Trophoblast cell (in vitro differentiated cells and primary cell): Measurements from ENCODE around the gene RNFT2.

ENCODE experiments used
- DNase-seq, 2 donors: peaks; one replicate each; pipeline ENCODE4 v3.0.0-alpha.2; 2016
- H2AFZ ChIP-seq: 2 replicates; pipeline ENCODE4 v1.6.1; 2013; ENCODE audit warnings: low read length, moderate library complexity, mild to moderate bottlenecking; ENCODE audit not compliant: insufficient read depth, poor library complexity
- H2AK5ac ChIP-seq: 2 replicates; pipeline ENCODE4 v1.6.1; 2013; ENCODE audit warnings: mild to moderate bottlenecking, low read length
- H2BK120ac ChIP-seq: 2 replicates; pipeline ENCODE4 v1.6.1; 2013; ENCODE audit warnings: low read length, mild to moderate bottlenecking, moderate library complexity; ENCODE audit not compliant: insufficient read depth, poor library complexity
- H2BK12ac ChIP-seq: 2 replicates; pipeline ENCODE4 v1.6.1; 2013; ENCODE audit warnings: mild to moderate bottlenecking, low read length, moderate library complexity
- H2BK5ac ChIP-seq: 2 replicates; pipeline ENCODE4 v1.6.1; 2013; ENCODE audit warnings: low read length, low read depth, moderate library complexity, mild to moderate bottlenecking; ENCODE audit not compliant: poor library complexity
- H3K14ac ChIP-seq: 2 replicates; pipeline ENCODE4 v1.6.1; 2013; ENCODE audit warnings: mild to moderate bottlenecking, low read length
- H3K18ac ChIP-seq: 2 replicates; pipeline ENCODE4 v1.6.1; 2013; ENCODE audit warnings: mild to moderate bottlenecking, low read length
- H3K23ac ChIP-seq: 2 replicates; pipeline ENCODE4 v1.6.1; 2013; ENCODE audit warnings: low read length
- H3K27ac ChIP-seq: 2 replicates; pipeline ENCODE4 v1.5.1; 2013; ENCODE audit warnings: low read depth, mild to moderate bottlenecking, inconsistent platforms, low read length, moderate library complexity
- H3K27me3 ChIP-seq: 2 replicates; pipeline ENCODE4 v1.6.1; 2013; ENCODE audit warnings: inconsistent platforms, mild to moderate bottlenecking, low read length, moderate library complexity; ENCODE audit not compliant: insufficient read depth
- H3K36me3 ChIP-seq, 2 experiments: 1 replicate in 1 of 2; 2 replicates in 1 of 2; pipeline ENCODE4 v1.6.1; 2013; ENCODE audit warnings: low read length in 2 of 2, mild to moderate bottlenecking in 2 of 2, moderate library complexity in 1 of 2; ENCODE audit not compliant: insufficient read depth in 2 of 2, control insufficient read depth in 1 of 2
- H3K4ac ChIP-seq: 2 replicates; pipeline ENCODE4 v1.6.1; 2013; ENCODE audit warnings: low read depth, mild to moderate bottlenecking, low read length, moderate library complexity
- H3K4me1 ChIP-seq, 2 experiments: 1 replicate in 1 of 2; 2 replicates in 1 of 2; pipeline ENCODE4 v1.6.1; 2013; ENCODE audit warnings: low read length in 2 of 2, mild to moderate bottlenecking in 2 of 2, moderate library complexity in 1 of 2; ENCODE audit not compliant: insufficient read depth in 2 of 2, control insufficient read depth in 1 of 2
- H3K4me2 ChIP-seq: 2 replicates; pipeline ENCODE4 v1.6.1; 2013; ENCODE audit warnings: inconsistent platforms, mild to moderate bottlenecking, low read length, moderate library complexity
- H3K4me3 ChIP-seq: 2 replicates; pipeline ENCODE4 v1.5.1; 2013; ENCODE audit warnings: mild to moderate bottlenecking, low read depth, low read length, inconsistent platforms
- H3K79me1 ChIP-seq: one replicate; pipeline ENCODE4 v1.6.1; 2013; ENCODE audit warnings: low read length
- H3K79me2 ChIP-seq: 2 replicates; pipeline ENCODE4 v1.6.1; 2013; ENCODE audit warnings: low read length, mild to moderate bottlenecking; ENCODE audit not compliant: control insufficient read depth, insufficient read depth, poor library complexity
- H3K9ac ChIP-seq: 2 replicates; pipeline ENCODE4 v1.6.1; 2013; ENCODE audit warnings: mild to moderate bottlenecking, low read length
- H3K9me3 ChIP-seq: 2 replicates; pipeline ENCODE4 v1.6.1; 2013; ENCODE audit warnings: low read depth, mild to moderate bottlenecking, control low read depth, inconsistent platforms, low read length; ENCODE audit not compliant: insufficient read depth
- H4K12ac ChIP-seq: 2 replicates; pipeline ENCODE4 v1.6.1; 2013; ENCODE audit warnings: low read depth, mild to moderate bottlenecking, low read length, moderate library complexity
- H4K8ac ChIP-seq: 2 replicates; pipeline ENCODE4 v1.6.1; 2013; ENCODE audit warnings: low read depth, mild to moderate bottlenecking, low read length, moderate library complexity
- H4K91ac ChIP-seq: one replicate; pipeline ENCODE4 v1.6.1; 2013; ENCODE audit warnings: low read depth, mild to moderate bottlenecking, low read length, moderate library complexity
- WGBS: extraction: QIAGEN DNeasy Blood & Tissue Kit; methylation state at CpG from one replicate; pipeline ENCODE4 v1.1.7; 2013; ENCODE audit warnings: missing lambda C conversion rate; ENCODE audit not compliant: insufficient read length, insufficient coverage; ENCODE audit errors: extremely low coverage; 5-methylcytosine and 5-hydroxymethylcytosine counted together

The RNFT2 gene

GRCh38 chr12:116884871-116885270 is 146.8 kb downstream of the RNFT2 start:
- H3K27ac ChIP-seq, result no peak overlapping the region
- H2BK120ac ChIP-seq, result no peak overlapping the region
- H3K79me2 ChIP-seq, result no peaks in the 10 kb centered on the region
- H3K23ac ChIP-seq, result no peak overlapping the region
- no peak overlapping the region for H2AK5ac ChIP-seq
- no peak overlapping the region for H3K14ac ChIP-seq
- no peak overlapping the region for H3K4ac ChIP-seq
- no CpG with 5 or more reads among the region's 3 CpGs for WGBS
- H4K91ac ChIP-seq, result no peak overlapping the region
- DNase-seq, result no peak
- no peak overlapping the region for H2AFZ ChIP-seq
- H3K4me3 ChIP-seq, result no peak overlapping the region
- no peaks in the 10 kb centered on the region for H3K9me3 ChIP-seq
- no peak overlapping the region for H3K18ac ChIP-seq
- H3K4me2 ChIP-seq, result no peak overlapping the region
- no peaks in the 10 kb centered on the region for H3K79me1 ChIP-seq
- no peak overlapping the region for H2BK12ac ChIP-seq
- H4K8ac ChIP-seq, result no peak overlapping the region
- no peak overlapping the region for H4K12ac ChIP-seq
- no peak overlapping the region for H2BK5ac ChIP-seq
- no peaks in the 10 kb centered on the region for H3K36me3 ChIP-seq
- H3K9ac ChIP-seq, result no peak overlapping the region
- H3K4me1 ChIP-seq, result peaks cover 6 to 11% of the 10 kb centered on the region in 2 experiments
- H3K27me3 ChIP-seq, result peaks cover 33% of the 10 kb centered on the region

- no peak overlapping the region for H3K27ac ChIP-seq
- WGBS, result no CpG with 5 or more reads among the region's 2 CpGs
- H4K12ac ChIP-seq, result no peak overlapping the region
- DNase-seq, result peak in 1 of 2 donors; percentile 46
- H3K4me3 ChIP-seq, result no peak overlapping the region
- no peaks in the 10 kb centered on the region for H3K9me3 ChIP-seq
- H3K79me2 ChIP-seq, result no peaks in the 10 kb centered on the region
- no peak overlapping the region for H2BK5ac ChIP-seq
- no peaks in the 10 kb centered on the region for H3K79me1 ChIP-seq
- H3K14ac ChIP-seq, result no peak overlapping the region
- H2AK5ac ChIP-seq, result no peak overlapping the region
- H3K27me3 ChIP-seq, result peaks cover 27% of the 10 kb centered on the region
- H4K8ac ChIP-seq, result no peak overlapping the region
- H3K4me1 ChIP-seq, result peaks cover 4 to 8% of the 10 kb centered on the region in 2 experiments
- no peak overlapping the region for H2BK12ac ChIP-seq
- H3K4me2 ChIP-seq, result no peak overlapping the region
- no peak overlapping the region for H2BK120ac ChIP-seq
- no peak overlapping the region for H2AFZ ChIP-seq
- no peak overlapping the region for H4K91ac ChIP-seq
- no peaks in the 10 kb centered on the region for H3K36me3 ChIP-seq
- H3K9ac ChIP-seq, result no peak overlapping the region
- H3K18ac ChIP-seq, result no peak overlapping the region
- no peak overlapping the region for H3K4ac ChIP-seq
- no peak overlapping the region for H3K23ac ChIP-seq
Observed at GRCh38 chr12:116885491-116885890, 147.4 kb downstream of the RNFT2 start.

- no peak overlapping the region for H3K9ac ChIP-seq
- no peak overlapping the region for H4K91ac ChIP-seq
- no peak overlapping the region for H3K4ac ChIP-seq
- H3K9me3 ChIP-seq, result no peaks in the 10 kb centered on the region
- no peak overlapping the region for H3K14ac ChIP-seq
- H3K27ac ChIP-seq, result no peak overlapping the region
- no peak overlapping the region for H4K12ac ChIP-seq
- no peaks in the 10 kb centered on the region for H3K4me1 ChIP-seq
- no peaks in the 10 kb centered on the region for H3K79me1 ChIP-seq
- no peak overlapping the region for H2BK12ac ChIP-seq
- no peak overlapping the region for H2BK120ac ChIP-seq
- H3K79me2 ChIP-seq, result no peaks in the 10 kb centered on the region
- H3K27me3 ChIP-seq, result peaks cover 11% of the 10 kb centered on the region
- no peak overlapping the region for H3K23ac ChIP-seq
- no peak overlapping the region for H2BK5ac ChIP-seq
- H2AFZ ChIP-seq, result no peak overlapping the region
- no CpG with 5 or more reads among the region's 1 CpG for WGBS
- H4K8ac ChIP-seq, result no peak overlapping the region
- H2AK5ac ChIP-seq, result no peak overlapping the region
- no peak overlapping the region for H3K4me2 ChIP-seq
- no peak overlapping the region for H3K18ac ChIP-seq
- H3K4me3 ChIP-seq, result no peak overlapping the region
- DNase-seq, result no peak
- no peaks in the 10 kb centered on the region for H3K36me3 ChIP-seq
Observed at GRCh38 chr12:116887244-116887643, 149.1 kb downstream of the RNFT2 start.

GRCh38 chr12:116887897-116888296 is 149.8 kb downstream of the RNFT2 start:
- Histone ChIP-seq H3K9ac (no peak overlapping the region), H3K27ac (no peak overlapping the region), H3K4me3 (no peak overlapping the region), H2BK120ac (no peak overlapping the region), H3K79me1 (no peaks in the 10 kb centered on the region), H3K4ac (no peak overlapping the region), H3K27me3 (peaks cover 5% of the 10 kb centered on the region), H4K8ac (no peak overlapping the region), H3K9me3 (no peaks in the 10 kb centered on the region), H4K12ac (no peak overlapping the region), H3K4me2 (no peak overlapping the region), H4K91ac (no peak overlapping the region), H3K4me1 (no peaks in the 10 kb centered on the region), H2AK5ac (no peak overlapping the region), H3K18ac (no peak overlapping the region), H3K14ac (no peak overlapping the region), H2BK12ac (no peak overlapping the region), H3K36me3 (no peaks in the 10 kb centered on the region), H3K23ac (no peak overlapping the region), H3K79me2 (no peaks in the 10 kb centered on the region), H2BK5ac (no peak overlapping the region), H2AFZ (no peak overlapping the region)
- WGBS, result no CpG with 5 or more reads among the region's 6 CpGs
- no peak for DNase-seq
